Ishikawa (cell line): ENCODE data around the gene EGFR.

Experiments
- CEBPB ChIP-seq: IDR thresholded peaks from 2 replicates; pipeline ENCODE4 v1.6.1; 2012
- CREB1 ChIP-seq: IDR thresholded peaks from 2 replicates; pipeline ENCODE4 v1.6.1; 2012; ENCODE audit warnings: low read depth
- EGR1 ChIP-seq: IDR thresholded peaks from 2 replicates; pipeline ENCODE4 v1.6.1; 2012
- EP300 ChIP-seq: IDR thresholded peaks from 2 replicates; pipeline ENCODE4 v1.6.1; 2012; ENCODE audit warnings: borderline replicate concordance
- FOXM1 ChIP-seq: IDR thresholded peaks from 2 replicates; pipeline ENCODE4 v1.6.1; 2012; ENCODE audit warnings: low read depth, borderline replicate concordance
- MAX ChIP-seq: IDR thresholded peaks from 2 replicates; pipeline ENCODE4 v1.6.1; 2012
- NFIC ChIP-seq: IDR thresholded peaks from 2 replicates; pipeline ENCODE4 v1.6.1; 2012
- RAD21 ChIP-seq: IDR thresholded peaks from 2 replicates; pipeline ENCODE4 v1.6.1; 2012; ENCODE audit warnings: low read depth
- TAF1 ChIP-seq: IDR thresholded peaks from 2 replicates; pipeline ENCODE4 v1.6.1; 2012; ENCODE audit warnings: low read depth, mild to moderate bottlenecking
- TCF12 ChIP-seq: IDR thresholded peaks from 2 replicates; pipeline ENCODE4 v1.6.1; 2012; ENCODE audit warnings: low read depth
- TEAD4 ChIP-seq: IDR thresholded peaks from 2 replicates; pipeline ENCODE4 v1.6.1; 2012
- USF1 ChIP-seq: IDR thresholded peaks from 2 replicates; pipeline ENCODE4 v1.6.1; 2012
- YY1 ChIP-seq: IDR thresholded peaks from 2 replicates; pipeline ENCODE4 v1.6.1; 2012; ENCODE audit warnings: low read depth
- ZBTB7A ChIP-seq: IDR thresholded peaks from 2 replicates; pipeline ENCODE4 v1.6.1; 2012; ENCODE audit warnings: low read depth
- TF ChIP-seq, protein P1 (sequence below): IDR thresholded peaks from 2 replicates; pipeline ENCODE4 v1.6.1; 2012; ENCODE audit warnings: low read depth, mild to moderate bottlenecking

EGFR gene

GRCh38 chr7:55224810-55225209 lies 206.0 kb downstream of the EGFR start:
- TF ChIP-seq EP300 (no peak), MAX (no peak), EGR1 (no peak)

GRCh38 chr7:55230014-55230413 lies 211.2 kb downstream of the EGFR start:
- TF ChIP-seq EP300 (no peak), YY1 (no peak), EGR1 (no peak), TEAD4 (no peak), TAF1 (no peak), USF1 (no peak), CEBPB (no peak)
- TF ChIP-seq, protein P1, sequence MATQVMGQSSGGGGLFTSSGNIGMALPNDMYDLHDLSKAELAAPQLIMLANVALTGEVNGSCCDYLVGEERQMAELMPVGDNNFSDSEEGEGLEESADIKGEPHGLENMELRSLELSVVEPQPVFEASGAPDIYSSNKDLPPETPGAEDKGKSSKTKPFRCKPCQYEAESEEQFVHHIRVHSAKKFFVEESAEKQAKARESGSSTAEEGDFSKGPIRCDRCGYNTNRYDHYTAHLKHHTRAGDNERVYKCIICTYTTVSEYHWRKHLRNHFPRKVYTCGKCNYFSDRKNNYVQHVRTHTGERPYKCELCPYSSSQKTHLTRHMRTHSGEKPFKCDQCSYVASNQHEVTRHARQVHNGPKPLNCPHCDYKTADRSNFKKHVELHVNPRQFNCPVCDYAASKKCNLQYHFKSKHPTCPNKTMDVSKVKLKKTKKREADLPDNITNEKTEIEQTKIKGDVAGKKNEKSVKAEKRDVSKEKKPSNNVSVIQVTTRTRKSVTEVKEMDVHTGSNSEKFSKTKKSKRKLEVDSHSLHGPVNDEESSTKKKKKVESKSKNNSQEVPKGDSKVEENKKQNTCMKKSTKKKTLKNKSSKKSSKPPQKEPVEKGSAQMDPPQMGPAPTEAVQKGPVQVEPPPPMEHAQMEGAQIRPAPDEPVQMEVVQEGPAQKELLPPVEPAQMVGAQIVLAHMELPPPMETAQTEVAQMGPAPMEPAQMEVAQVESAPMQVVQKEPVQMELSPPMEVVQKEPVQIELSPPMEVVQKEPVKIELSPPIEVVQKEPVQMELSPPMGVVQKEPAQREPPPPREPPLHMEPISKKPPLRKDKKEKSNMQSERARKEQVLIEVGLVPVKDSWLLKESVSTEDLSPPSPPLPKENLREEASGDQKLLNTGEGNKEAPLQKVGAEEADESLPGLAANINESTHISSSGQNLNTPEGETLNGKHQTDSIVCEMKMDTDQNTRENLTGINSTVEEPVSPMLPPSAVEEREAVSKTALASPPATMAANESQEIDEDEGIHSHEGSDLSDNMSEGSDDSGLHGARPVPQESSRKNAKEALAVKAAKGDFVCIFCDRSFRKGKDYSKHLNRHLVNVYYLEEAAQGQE, result no peak

DNA sequence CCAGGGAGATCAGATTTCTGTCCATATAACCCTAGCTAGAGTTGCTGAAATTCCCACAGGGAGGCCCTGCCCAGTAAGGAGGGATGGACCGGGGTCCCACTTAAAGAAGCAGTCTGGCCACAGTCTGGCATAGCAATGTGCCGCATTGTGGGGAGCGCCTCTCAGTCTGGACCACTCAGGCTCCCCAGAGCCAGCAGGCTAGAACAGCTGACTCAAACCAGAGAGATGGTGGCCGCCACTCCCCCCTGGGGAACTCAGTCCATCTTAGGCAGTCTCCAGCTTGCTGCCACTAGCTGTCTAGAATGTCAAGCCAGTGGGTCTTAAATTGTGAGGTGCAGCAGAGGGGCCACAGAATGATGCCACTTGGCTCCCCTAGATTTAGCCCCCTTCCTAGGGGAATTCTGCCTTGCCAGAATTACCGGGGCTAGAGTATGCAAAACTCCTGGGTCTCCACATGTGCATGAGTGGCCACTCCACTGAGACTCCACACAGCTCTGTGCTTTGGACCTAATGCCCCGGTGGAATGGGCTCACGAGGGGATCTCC lies 213.0 kb downstream of the EGFR start:
- TF ChIP-seq EP300 (no peak), ZBTB7A (no peak)

DNA sequence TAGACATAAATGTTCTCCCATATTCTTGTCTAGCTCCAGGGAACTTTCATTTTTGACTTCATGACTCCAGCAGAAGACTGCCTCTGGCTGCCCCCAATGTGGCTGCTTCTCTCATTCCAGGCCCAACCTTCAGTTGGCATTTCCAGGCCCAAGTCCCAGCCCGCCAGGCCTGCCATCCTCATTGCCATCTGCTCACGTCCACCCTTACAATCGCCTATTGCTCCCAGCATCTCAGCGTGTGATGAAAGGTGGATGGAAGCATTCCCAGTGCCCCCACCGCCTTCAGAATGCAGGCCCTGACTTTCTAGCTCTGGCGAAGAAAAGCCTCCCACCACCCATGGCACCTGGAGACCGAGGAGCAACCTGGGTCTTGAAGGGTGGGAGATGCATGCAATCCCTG lies 214.2 kb downstream of the EGFR start:
- TF ChIP-seq, protein P1, result no peak
- TF ChIP-seq CREB1 (no peak), TEAD4 (no peak), EP300 (no peak), CEBPB (no peak), USF1 (no peak), NFIC (no peak), MAX (no peak), TCF12 (no peak), TAF1 (no peak), FOXM1 (no peak), ZBTB7A (no peak), EGR1 (no peak), RAD21 (no peak), YY1 (no peak)

GRCh38 chr7:55234408-55234807 lies 215.6 kb downstream of the EGFR start:
- TF ChIP-seq EGR1 (no peak), MAX (no peak), TEAD4 (no peak), FOXM1 (no peak), TAF1 (no peak), CREB1 (no peak)

DNA sequence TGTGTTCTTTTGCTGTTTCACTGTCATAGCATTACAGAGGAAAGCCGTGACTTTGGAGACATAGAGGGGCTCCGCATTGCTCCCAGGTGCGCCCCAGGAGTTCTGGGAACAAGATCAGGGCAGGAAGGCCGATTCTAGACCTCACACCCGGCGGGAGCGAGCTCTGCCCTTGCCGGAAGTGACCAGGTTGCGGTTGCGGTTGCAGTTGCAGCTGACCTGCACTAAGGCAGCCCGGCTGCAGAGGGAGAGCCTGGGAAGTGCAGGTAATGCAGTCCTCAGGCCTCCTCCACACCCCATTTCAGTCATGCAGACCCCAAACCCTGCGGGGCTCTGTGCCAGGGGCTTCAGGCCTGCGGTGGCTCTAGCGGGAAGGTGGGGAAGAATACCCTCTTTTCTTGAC lies 216.3 kb downstream of the EGFR start:
- TF ChIP-seq USF1 (no peak), EP300 (no peak), EGR1 (no peak), TAF1 (no peak), CREB1 (no peak), YY1 (no peak), RAD21 (no peak), TCF12 (no peak), ZBTB7A (no peak), MAX (no peak), NFIC (no peak), FOXM1 (no peak), TEAD4 (no peak)
